OCI-LY3 (cell line): ENCODE measurements around the gene NFYC.

Experiments used
- H2AFZ ChIP-seq: fragments of 200-600, 300-600 bp; shearing (Covaris generic); 2 replicates; pipeline ENCODE4 v1.6.0; 2014; ENCODE audit warnings: antibody characterized with exemption, low read depth, low read length
- H3K27ac ChIP-seq: fragments of 200-600, 300-600 bp; sonication (generic); 2 replicates; pipeline ENCODE4 v1.5.1; 2014; ENCODE audit warnings: mild to moderate bottlenecking, low read length, moderate library complexity, mixed read lengths
- H3K27me3 ChIP-seq: fragments of 200-600, 300-600 bp; sonication (generic); 2 replicates; pipeline ENCODE4 v1.6.1; 2014; ENCODE audit warnings: low read depth, low read length, mixed read lengths
- H3K36me3 ChIP-seq: fragments of 200-600, 300-600 bp; sonication (generic); replicated peaks from 2 replicates; pipeline ENCODE3; 2014; ENCODE audit warnings: low read depth, low read length, mixed read lengths
- H3K4me1 ChIP-seq: fragments of 300-600, 200-600 bp; sonication (generic); 2 replicates; pipeline ENCODE4 v1.6.1; 2014; ENCODE audit warnings: low read length, mixed read lengths
- H3K4me2 ChIP-seq: fragments of 200-600, 300-600 bp; sonication (generic); 2 replicates; pipeline ENCODE4 v1.6.1; 2014; ENCODE audit warnings: low read length, mixed read lengths
- H3K4me3 ChIP-seq: fragments of 300-600, 200-600 bp; sonication (generic); 2 replicates; pipeline ENCODE4 v1.5.1; 2014; ENCODE audit warnings: antibody characterized with exemption, mild to moderate bottlenecking, low read length, moderate library complexity
- H3K79me2 ChIP-seq: fragments of 300-600, 200-600 bp; shearing (Covaris generic); 2 replicates; pipeline ENCODE4 v1.6.1; 2014; ENCODE audit warnings: mild to moderate bottlenecking, low read length, mixed read lengths
- H3K9ac ChIP-seq: fragments of 300-600, 200-600 bp; shearing (Covaris generic); 2 replicates; pipeline ENCODE4 v1.6.0; 2014; ENCODE audit warnings: mild to moderate bottlenecking, low read length, moderate library complexity
- H3K9me3 ChIP-seq: fragments of 200-600, 300-600 bp; shearing (Covaris generic); 2 replicates; pipeline ENCODE4 v1.6.1; 2014; ENCODE audit warnings: low read length, mixed read lengths; ENCODE audit not compliant: insufficient read depth
- H4K20me1 ChIP-seq: fragments of 200-600, 300-600 bp; sonication (generic); 2 replicates; pipeline ENCODE4 v1.6.1; 2016; ENCODE audit warnings: low read length, mixed read lengths; ENCODE audit not compliant: insufficient read depth
- CTCF ChIP-seq: fragments of 200-600, 300-600 bp; sonication (generic); IDR thresholded peaks from 2 replicates; pipeline ENCODE4 v1.5.1; 2014; ENCODE audit warnings: antibody characterized with exemption, low read length, low read depth
- EZH2phosphoT487 ChIP-seq: fragments of 200-600 bp; shearing (Covaris generic); IDR thresholded peaks from 2 replicates; pipeline ENCODE4 v1.6.1; 2018; ENCODE audit warnings: antibody characterized with exemption, mixed run types, low read depth

Gene NFYC

GRCh38 chr1:40751802-40752201 lies 60.3 kb downstream of the NFYC start:
- Histone ChIP-seq H3K27me3 (no peaks in the 10 kb centered on the region), H3K4me2 (peak overlapping the region; percentile 81), H3K27ac (peak overlapping the region; percentile 99), H4K20me1 (no peaks in the 10 kb centered on the region), H3K9ac (peak overlapping the region; percentile 77), H3K4me1 (peaks cover 52% of the 10 kb centered on the region), H3K4me3 (peak overlapping the region; percentile 74), H3K9me3 (no peaks in the 10 kb centered on the region), H3K36me3 (peaks cover 50% of the 10 kb centered on the region), H2AFZ (no peak overlapping the region), H3K79me2 (peaks cover 10% of the 10 kb centered on the region; the same call in 1 of the 2 replicates)
- no peak for TF ChIP-seq CTCF
- TF ChIP-seq EZH2phosphoT487: no peak

DNA sequence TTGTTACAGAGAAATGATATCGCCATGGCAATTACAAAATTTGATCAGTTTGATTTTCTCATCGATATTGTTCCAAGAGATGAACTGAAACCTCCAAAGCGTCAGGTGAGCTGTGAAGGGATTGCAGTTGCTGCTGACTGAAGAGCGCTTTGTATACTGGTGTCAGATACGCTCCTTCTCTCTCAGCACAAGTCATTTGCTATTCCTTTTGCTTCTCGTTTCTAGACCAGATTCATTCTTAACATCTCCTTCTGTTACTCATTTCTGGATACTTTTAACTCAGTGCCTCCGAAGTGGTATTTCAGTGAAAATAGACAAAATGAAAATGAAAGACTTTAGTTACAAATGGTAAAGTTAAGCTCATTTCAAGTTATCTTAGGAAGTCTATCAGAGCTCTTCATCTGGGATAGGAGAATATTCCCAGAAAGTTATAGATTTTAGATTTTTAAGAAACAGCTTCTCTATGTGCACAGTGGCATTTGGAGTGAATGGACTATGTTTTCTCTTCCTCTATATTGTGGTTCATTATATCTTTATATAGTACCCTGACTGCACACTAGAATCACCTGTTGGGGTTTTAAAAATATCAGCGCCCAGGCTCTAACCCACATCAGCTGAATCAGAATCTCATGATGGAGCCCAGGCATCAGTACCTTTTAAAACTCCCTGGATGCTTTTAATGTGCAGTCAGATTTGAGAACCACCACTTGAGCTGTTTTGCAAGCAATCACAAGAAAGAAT lies 61.8 kb downstream of the NFYC start:
- H3K79me2 ChIP-seq: peaks cover 10% of the 10 kb centered on the region; the same call in 1 of the 2 replicates
- no peaks in the 10 kb centered on the region for H4K20me1 ChIP-seq
- H3K36me3 ChIP-seq: peaks cover 55% of the 10 kb centered on the region
- H3K4me3 ChIP-seq: peak overlapping the region; percentile 74
- peaks cover 52% of the 10 kb centered on the region for H3K4me1 ChIP-seq
- TF ChIP-seq EZH2phosphoT487: no peak
- no peak for TF ChIP-seq CTCF
- H3K27me3 ChIP-seq: no peaks in the 10 kb centered on the region
- no peak overlapping the region for H2AFZ ChIP-seq
- H3K4me2 ChIP-seq: peak overlapping the region; percentile 81
- peak overlapping the region; percentile 84 for H3K9ac ChIP-seq
- H3K9me3 ChIP-seq: no peaks in the 10 kb centered on the region
- H3K27ac ChIP-seq: peak overlapping the region; percentile 99

GRCh38 chr1:40754201-40754600 lies 62.7 kb downstream of the NFYC start:
- Histone ChIP-seq H2AFZ (no peak overlapping the region), H3K27me3 (no peaks in the 10 kb centered on the region), H3K9me3 (no peaks in the 10 kb centered on the region), H3K79me2 (peaks cover 10% of the 10 kb centered on the region; the same call in 1 of the 2 replicates), H3K4me2 (peak overlapping the region; percentile 81), H3K27ac (peak overlapping the region; percentile 99), H3K9ac (peak overlapping the region; percentile 46), H3K4me1 (peaks cover 52% of the 10 kb centered on the region), H3K4me3 (peak overlapping the region; percentile 51), H4K20me1 (no peaks in the 10 kb centered on the region), H3K36me3 (peaks cover 55% of the 10 kb centered on the region)
- no peak for TF ChIP-seq EZH2phosphoT487
- no peak for TF ChIP-seq CTCF

- H3K4me1 ChIP-seq: peaks cover 52% of the 10 kb centered on the region
- TF ChIP-seq CTCF (no peak), EZH2phosphoT487 (no peak)
- H3K79me2 ChIP-seq: peaks cover 10% of the 10 kb centered on the region; the same call in 1 of the 2 replicates
- H3K36me3 ChIP-seq: peaks cover 53% of the 10 kb centered on the region
- H2AFZ ChIP-seq: no peak overlapping the region
- no peak overlapping the region for H3K4me2 ChIP-seq
- H3K9ac ChIP-seq: no peak overlapping the region
- H3K9me3 ChIP-seq: no peaks in the 10 kb centered on the region
- no peaks in the 10 kb centered on the region for H3K27me3 ChIP-seq
- H3K4me3 ChIP-seq: no peak overlapping the region
- H4K20me1 ChIP-seq: no peaks in the 10 kb centered on the region
- peak overlapping the region; percentile 99 for H3K27ac ChIP-seq
Observed at GRCh38 chr1:40755067-40755466, 63.6 kb downstream of the NFYC start.
